Fibroblast of skin of right biceps (primary cell): ENCODE measurements around the gene FRA10AC1.

Source experiments
- DNase-seq: peaks from one replicate; pipeline ENCODE4 v3.0.0-alpha.2; 2013

Gene FRA10AC1, protein sequence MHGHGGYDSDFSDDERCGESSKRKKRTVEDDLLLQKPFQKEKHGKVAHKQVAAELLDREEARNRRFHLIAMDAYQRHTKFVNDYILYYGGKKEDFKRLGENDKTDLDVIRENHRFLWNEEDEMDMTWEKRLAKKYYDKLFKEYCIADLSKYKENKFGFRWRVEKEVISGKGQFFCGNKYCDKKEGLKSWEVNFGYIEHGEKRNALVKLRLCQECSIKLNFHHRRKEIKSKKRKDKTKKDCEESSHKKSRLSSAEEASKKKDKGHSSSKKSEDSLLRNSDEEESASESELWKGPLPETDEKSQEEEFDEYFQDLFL

DNA sequence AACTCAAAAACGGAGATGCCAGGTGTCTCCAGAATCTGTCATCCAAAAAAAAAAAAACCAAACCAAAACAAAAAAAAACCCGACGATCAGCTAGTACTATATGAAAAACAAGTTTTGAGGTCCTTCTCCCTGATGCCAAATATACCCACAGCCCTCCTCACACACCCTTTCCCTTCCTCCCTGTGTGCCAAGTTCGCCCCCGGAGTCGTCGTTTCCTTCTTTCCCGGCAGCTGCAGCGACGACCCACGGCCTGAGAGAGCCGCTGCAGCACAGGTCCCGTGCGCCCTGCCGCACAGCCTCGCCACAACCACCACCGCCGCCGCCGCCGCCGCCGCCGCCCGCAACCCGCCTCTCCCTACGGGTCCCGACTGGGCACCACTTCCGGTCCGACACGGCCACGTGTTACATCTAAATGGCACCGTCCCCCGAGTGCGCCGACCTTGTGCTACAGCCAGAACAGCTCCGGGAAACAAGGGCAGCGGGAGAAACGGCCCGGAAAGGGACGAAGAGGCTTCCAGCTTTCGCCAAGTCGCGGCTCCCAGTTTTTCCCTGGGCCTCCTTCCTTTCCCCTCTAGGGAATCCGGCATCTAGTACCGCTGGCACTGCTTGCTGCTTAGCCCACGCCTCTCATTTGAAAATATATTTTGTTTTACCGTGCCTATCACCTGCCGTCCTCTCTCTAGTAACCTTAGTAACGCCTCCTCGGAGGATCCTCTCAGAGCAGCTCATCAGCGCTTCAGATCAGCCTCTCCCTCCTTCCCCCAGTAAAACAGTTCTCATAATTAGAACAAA is at the start of gene FRA10AC1:
Gene FRA10AC1 (minus strand): TSS at position 383 of the 792 bp plus-strand sequence. CDS start 2,486 bp downstream, outside the sequence.
- DNase-seq: peak; percentile 93

DNA sequence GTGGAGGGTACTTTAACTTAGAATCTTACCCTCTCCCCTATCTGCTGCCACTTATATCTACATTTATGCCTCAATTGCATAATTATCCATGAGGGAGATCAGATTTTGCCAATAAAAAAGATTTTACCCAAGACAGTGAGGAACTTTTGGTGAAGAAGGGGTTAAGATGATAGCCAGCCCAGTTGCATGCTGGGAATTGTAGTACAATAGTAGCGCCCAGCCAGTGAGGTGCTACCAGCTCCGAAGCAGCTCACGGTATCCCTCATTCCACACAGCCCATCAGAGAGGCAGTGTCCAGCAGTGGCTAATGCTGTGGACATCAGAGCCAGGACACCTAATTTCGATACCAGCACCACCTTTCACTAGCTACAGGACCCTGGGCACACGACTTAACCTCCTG is 49.4 kb upstream of the FRA10AC1 start:
- no peak for DNase-seq

DNA sequence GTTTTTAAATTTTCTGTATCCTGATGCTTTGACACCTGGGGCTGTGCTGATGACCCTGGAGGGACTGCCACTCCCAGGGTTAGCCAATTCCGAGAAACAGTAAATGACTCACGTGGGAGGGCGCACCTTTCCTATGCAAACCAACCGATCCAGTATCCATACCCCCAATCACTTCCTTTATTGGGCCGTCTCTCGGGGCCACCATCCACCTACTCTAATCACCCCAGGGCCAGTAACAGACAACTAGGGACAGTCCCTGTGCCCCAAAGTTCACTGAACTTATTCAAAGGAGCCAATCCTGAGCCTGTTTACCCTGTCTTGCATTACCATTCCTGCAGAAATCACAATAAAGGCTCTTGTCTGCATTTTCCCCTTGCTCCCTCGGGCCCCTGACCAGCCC is 48.7 kb upstream of the FRA10AC1 start:
- DNase-seq: no peak

DNA sequence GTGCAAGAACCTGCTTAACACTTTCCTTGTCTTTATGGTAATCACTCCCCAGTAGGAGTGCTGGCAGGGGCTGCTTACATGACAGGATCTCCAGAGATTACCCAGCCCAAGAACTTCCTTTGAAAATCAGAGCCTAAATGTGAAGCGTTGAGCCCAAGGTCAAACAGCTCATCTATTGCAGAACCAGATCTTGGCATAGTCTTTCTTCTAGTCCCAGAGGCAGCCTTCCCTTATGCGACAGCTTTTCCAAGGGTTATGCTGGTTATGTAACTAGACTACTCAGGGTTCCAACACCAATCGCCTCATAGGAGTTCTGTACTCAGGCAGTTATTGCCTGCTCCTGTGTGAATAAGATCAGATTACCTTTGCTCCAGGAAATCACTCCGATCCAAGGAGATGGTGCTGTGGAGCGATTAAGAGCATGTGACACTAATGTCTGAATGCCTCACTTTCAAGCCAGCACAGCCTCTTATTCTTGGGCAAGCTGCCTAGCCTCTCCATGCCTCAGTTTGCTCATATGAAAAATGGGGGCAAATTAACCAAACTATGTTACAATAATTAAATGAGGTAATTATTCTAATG is 46.9 kb upstream of the FRA10AC1 start:
- no peak for DNase-seq

DNA sequence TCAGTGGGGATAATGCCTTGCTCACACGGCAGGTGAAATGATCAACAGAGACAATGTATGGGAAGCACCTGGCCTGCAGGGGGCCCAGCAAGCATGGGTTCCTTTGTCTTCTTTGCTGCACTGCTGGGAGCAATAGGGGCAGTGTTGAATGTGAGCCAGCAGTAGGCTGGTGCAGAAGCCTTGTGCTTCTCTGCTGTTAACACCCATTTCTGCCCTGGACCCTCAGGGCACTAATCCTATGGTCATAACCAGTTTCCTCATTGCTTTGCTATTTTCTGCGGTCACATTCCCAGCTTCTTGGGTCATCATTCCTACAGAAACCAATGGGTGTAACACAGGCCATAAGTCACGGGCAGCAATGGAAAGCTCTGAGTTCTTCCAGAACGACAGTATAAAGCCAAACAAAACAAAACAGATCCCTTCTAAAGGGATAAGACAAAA is 44.5 kb upstream of the FRA10AC1 start:
- DNase-seq: peak; percentile 87

DNA sequence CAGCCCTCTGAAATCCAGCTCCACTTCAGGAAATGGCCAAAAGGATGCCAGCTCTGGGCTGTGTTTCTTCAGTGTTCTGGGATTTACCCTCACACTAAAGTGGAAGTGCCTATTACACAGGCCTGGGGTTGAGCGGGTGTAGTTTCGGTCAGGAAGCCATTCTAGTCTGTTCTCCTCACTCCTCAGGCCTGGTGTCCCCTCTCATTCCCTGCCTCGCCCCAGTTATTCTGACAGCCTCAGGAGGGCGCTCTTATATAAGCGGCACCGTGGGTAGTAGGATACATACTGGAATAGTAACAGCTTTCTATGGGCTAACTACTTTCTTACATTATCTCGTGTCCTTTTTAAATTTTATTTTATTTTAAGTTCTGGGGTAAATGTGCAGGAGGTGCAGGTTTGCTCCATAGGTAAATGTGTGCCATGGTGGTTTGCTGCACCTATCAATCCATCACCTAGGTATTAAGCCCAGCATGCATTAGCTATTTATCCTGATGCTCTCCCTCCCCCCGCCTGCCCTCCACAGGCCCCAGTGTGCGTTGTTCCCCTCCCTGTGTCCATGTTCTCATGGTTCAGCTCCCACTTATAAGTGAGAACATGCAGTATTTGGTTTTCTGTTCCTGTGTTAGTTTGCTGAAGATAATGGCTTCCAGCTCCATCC is 43.1 kb upstream of the FRA10AC1 start:
- DNase-seq: peak; percentile 11

DNA sequence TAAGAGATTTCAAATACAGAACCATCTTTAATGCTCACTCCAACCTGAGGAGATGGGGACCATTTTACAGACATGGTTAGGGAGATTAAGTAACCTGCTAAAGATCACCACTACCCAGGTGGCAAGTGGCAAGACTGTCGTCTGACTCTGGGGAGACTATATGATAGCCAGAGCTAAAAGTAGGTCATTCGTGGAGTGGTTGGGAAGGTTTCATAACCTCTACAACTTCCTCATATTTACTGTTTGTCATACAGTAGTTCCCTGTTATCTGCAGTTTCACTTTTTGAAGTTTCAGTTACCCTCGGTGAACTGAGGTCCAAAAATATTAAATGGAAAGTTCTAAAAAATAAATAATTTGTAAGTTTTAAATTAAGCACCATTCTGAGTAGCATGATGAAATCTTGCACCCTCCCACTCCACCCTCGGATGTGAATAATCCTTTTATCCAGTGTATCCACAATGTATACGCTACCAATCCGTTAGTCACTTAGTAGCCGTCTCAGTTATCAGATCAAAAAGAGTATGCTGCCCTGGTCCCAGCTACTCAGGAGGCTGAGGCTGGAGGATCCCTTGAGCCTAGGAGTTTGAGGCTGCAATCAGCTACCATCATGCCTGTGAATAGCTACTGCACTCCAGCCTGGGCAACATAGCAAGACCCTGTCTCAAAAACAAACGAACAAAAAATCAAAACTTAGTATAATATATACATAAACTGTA is 40.4 kb upstream of the FRA10AC1 start:
- DNase-seq: no peak

DNA sequence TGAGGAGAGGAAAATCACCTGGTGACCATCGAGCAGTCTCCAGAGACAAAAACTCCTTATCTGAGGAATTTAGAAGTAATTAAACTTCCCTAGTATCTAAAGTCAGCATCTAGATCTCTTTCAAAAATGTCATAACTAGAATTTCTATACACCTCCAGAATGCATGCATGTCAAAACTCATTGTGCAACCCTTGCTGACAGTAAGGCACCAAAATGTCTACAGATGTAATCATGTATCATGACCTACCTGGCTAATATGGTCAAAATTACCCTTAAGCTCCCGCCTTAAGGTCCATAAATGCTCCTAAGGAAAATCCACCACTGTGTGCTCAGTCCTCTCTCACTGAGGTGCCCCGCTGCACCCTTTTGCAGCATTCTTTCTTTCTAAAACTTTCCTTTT is 39.0 kb upstream of the FRA10AC1 start:
- no peak for DNase-seq

DNA sequence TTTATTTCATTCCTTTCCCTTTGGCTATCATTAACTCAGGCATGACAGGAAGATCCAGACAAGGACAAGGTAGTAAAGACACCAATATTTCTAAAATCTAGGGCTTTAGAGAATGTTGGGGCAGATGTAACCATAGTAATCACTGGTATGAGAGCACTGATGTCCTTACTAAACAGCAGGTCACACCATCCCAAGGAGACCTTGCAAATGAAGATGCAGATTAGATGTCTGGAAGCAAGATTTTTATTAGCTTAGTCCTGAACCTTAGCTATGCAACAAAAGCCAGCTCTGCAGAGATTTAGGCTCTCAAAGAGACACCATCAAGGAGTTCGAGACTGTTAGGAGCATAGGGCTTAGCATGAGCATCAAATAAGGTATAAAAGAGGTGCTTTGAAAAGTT is 23.6 kb upstream of the FRA10AC1 start:
- no peak for DNase-seq

DNA sequence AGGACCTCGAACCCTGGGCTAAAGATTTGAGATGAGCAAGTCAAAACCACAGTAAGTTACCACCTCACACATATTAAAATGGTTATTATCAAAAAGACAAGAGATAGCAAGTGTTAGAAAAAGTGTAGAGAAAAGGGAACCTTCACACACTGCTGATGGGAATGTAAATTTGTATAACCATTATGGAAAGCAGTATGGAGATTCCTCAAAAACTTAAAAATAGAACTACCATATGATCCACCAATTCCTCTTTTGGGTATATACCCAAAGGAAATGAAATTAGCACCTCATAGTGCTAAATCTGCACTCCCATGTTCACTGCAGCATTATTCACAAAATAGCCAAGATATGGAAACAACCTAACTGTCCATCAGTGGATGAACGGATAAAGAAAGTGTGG is 20.8 kb upstream of the FRA10AC1 start:
- no peak for DNase-seq

DNA sequence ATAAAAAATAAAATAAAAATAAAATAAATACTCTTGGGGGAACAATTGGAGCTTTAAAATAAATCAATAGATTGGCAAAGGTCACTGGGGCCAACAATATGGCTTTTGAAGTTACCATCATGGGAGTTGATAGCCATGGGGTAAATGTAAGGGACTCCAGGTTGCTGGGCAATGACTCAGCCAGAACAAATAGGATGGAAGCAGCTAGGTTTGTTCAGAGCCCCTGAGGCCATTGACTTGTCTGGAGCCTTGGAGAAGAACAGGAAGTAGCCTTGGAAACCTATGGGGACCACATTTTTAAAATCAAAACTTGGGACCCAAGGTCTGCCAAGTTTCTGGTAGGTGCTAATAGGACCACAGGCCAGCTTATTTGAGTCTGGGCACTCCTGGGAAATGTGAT is 20.2 kb upstream of the FRA10AC1 start:
- no peak for DNase-seq

DNA sequence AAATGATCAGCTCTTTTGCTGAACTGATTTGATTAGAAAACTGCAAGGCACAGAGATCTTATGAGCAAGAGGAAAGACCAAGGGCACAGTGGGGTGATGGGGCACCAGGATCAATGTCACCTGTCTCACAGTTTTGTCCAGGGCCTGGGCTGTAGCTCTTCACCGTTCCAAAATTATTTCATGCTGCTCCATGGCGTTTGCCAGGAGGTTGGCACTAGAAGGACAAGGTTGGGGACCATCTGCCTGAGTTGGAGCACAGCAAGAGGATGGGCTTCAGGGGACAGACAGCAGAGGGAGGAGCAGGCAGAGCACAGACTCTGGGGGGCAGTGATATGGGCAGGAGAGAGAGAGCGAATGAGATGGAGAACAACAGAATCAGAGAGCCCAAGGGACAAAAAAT is 17.5 kb upstream of the FRA10AC1 start:
- no peak for DNase-seq

DNA sequence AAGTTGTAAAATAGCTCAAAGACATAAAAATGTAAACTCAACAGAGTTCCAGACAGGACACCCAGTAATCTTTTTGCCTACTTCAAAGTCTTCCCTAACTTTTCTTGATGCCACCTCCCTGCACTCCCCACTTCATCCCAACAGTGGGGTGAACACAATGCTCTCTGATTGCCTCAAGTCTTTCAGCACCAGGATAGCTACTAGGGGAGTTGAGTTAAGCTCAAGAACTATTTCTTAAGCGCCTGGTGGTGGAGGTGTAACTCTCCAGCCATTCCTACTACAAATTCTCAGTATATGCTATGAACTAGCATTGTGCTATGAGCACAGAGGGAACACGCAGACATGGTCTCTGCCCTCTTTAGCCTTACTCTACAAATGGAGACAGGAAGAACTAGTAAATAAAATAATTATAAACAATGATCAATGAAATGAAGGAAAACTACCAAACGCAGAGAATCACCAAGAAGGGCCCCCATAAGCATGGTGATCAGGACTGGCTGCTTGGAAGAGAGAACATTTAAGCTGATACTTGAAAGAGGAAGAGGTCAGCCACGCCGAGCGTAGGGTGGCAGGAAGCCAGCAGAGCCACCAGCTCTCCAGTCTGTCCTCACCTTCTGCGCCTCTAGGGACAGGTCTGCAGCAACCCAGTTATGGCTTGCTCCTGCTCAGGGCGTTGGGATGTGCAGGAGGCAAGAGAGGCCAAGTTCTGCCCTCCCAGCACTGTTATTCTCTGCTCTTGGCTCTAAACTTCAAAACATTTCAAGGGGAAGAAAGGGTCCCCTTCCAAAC is 16.7 kb upstream of the FRA10AC1 start:
- DNase-seq: no peak

DNA sequence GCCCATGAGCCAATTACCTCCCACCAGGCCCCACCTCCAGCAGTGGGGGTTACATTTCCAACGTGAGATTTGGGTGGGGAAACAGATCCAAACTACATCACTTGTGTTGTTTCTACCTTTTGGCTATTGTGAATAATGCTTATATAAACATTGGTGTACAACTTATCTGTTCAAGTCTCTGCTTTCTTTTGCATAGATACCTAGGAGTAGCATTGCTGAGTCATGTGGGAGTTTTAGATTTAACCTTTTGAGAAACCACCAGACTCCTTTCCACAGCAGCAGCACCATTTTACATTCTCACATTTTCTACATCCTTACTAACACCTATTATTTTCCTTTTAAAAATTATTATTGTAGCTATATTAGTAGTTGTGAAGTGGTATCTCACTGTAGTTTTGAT is 14.4 kb upstream of the FRA10AC1 start:
- DNase-seq: no peak

DNA sequence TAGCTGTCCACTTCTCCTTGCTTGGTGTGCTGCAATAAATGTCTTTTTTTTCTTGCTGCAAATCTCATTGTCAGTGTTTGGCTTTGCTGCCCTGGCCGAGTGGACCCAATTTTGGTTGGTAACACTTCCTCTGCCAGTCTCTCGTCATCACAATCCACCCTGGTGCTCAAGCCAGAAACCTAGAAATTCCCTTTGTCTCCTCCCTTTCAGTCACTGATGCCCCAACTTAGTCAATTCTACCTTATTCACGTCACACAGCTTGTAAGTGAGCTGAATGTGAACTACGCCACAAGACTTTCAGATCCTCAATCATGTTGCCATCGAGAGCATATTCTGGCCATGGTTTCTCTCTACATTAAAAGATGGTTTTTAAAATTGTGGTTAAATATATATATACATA is 13.0 kb upstream of the FRA10AC1 start:
- no peak for DNase-seq

DNA sequence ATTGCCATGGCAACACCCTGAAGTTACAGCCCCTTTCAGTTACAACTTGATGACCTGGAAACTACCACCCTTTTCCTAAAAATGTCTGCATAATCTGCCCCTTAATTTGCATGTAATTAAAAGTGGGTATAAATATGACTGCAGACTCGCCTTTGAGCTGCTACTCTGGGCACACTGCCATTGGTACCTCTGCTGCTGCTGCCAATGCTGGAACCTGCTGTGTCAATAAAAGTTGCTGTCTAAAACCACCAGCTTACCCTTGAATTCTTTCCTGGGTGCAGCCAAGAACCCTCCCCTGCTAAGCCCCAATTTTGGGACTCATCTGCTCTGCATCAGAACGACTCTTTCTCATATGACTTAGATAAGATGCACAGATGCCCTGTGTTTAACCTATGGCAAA is 10.2 kb upstream of the FRA10AC1 start:
- DNase-seq: no peak

DNA sequence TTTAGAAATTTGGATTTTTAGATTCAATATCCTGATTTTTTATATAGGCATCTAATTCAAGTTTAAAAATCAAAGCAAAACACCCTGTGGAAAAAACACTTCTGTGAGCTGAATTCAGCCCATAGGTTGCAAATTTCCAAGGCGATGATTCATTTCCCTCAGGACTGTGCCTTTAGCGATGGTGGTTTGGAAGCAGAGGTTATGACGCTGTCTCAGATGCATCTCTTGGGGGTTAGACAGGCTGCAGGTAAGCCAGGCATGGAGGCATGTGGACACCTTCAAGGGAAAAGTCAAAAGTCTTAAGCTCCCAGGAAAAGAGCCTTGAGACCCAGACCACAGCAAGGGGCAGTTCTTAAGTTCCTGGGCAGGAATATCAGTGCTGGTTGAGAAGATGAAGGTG is 9.5 kb upstream of the FRA10AC1 start:
- peak; percentile 26 for DNase-seq

DNA sequence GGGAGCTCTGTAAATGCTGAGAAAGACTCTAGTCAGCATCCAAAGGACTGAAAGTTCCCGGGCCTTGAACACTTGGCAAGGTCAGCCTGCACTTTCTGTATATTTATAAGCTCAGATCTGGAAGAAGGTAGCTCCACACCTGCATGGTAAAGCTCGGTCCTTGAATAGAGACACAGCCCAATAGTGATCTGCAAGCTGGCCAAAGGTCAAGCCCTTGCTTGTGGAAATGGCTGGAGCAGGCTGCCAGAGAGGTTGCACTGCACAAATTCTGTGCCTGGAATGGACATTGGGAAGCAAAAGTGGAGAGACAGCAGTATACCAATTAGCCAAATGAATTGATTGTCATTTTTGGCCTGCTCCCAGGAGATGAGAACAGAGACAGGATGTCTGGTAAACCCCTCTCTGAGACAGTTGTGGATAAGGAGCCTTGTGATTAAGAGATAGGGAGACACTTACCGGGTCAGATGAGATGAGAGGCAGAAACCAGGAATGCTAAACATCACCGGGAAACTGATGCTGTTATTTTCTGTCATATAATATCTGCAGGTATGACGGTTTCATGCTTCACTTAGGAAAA is 8.0 kb upstream of the FRA10AC1 start:
- DNase-seq: no peak

DNA sequence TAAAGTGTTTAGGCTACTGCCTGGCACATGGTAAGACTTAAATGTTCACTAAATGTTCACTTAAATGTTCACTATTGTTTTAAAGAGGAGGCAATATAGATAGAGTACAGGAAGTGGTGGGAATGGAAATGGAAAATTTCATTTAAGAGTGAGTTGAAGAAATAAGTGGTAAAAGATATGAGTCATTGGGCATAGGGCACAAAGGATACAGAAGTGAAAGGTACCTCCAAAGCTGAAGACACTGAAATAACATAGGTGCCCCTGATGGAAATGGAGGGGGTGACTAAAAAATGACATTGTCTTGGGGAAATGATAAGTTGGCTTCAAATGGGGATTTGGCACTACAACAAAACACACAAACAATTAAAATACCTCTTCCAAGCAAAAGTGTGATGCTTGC is 5.2 kb upstream of the FRA10AC1 start:
- DNase-seq: no peak

DNA sequence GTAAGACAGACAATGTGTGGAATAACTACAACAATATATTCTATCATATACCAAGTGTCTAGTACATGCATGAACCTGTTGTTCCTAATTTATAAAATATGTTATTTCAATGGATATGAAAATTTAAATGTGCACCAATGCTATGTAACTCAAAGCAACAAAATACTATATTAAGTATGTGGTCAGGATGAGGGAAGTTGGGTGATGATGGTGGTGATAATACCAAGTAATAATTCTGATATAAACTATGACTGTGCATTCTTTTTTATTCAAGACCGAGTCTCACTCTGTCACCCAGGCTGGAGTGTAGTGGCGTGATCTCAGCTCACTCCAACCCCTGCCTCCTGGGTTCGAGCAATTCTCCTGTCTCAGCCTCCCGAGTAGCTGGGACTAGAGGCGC is 2.1 kb upstream of the FRA10AC1 start:
- no peak for DNase-seq

DNA sequence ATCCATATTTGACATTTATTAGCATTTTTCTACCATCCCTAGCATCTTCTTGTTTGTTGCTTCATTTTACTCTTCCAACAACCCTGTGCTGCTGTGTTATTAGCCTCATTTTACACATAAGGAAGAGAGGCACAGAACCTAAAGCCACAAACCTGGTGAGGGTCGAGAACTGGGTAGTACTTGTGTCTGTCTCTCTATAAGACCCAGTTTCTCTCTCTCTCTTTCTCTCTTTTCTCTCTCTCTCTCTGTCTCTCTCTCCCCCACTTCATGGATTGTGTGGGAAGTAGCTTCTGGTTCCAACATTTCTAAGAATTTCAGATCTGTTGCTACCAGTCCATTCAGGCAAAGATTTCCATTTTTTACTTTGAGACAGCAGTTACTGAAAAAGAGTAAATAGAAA is 1.4 kb upstream of the FRA10AC1 start:
- DNase-seq: no peak

DNA sequence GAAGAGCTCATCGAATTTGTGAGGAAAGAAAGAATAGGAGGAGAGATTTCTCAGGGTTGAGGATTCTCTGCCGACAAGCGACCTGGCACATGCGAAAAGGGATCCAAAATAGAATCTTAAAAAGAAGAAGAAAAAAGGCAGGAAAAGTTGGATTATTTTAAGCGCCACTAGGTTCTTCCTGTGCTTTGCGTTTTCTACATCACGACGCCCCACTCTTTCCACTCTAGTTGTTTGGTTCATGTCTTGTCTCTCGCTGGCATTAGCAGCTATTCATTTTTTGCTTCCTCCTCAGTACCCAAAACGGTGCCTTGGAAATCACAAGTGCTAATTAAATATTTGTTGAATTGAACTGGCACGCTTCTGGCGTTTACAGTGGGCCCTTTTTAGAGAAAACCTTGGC is 674 bp upstream of the FRA10AC1 start:
- no peak for DNase-seq
